K562 (cell line): ENCODE results near the gene OXSR1. TPM values are rescaled to one million over a fixed set of nuclear protein-coding genes. Genes with fewer than 3 reads are reported as not detected.
A peak's percentile ranks its signal among the peaks of the same experiment; 100 is the strongest.

Experiments
- CC2D1A ChIP-seq: fragments of 450-650 bp; IDR thresholded peaks from 2 replicates; pipeline ENCODE4 v1.6.1; 2017; ENCODE audit warnings: mild to moderate bottlenecking
- ESRRB ChIP-seq: fragments of 250-450 bp; sonication (Bioruptor Pico); IDR thresholded peaks from 2 replicates; pipeline ENCODE4 v1.5.0; 2020; ENCODE audit warnings: mild to moderate bottlenecking, moderate library complexity, borderline replicate concordance
- EWSR1 ChIP-seq: fragments of 450-650 bp; IDR thresholded peaks from 2 replicates; pipeline ENCODE4 v1.6.1; 2018; ENCODE audit warnings: borderline replicate concordance, mild to moderate bottlenecking, low read depth, moderate library complexity; ENCODE audit not compliant: partially characterized antibody
- HNRNPUL1 ChIP-seq: fragments of 200-400 bp; formaldehyde crosslinking; IDR thresholded peaks from 2 replicates; pipeline ENCODE4 v1.6.1; 2017; ENCODE audit warnings: low read length
- KAT2B ChIP-seq: IDR thresholded peaks from one replicate; pipeline ENCODE4 v1.6.1; 2012; ENCODE audit warnings: low read depth, mild to moderate bottlenecking, control low read depth, inconsistent platforms, low read length, moderate library complexity
- MCM3 ChIP-seq: fragments of 450-650 bp; IDR thresholded peaks from 2 replicates; pipeline ENCODE4 v1.6.1; 2016
- NCOA1 ChIP-seq: fragments of 450-650 bp; IDR thresholded peaks from 2 replicates; pipeline ENCODE4 v1.6.1; 2016; ENCODE audit warnings: low read depth
- NCOA2 ChIP-seq, 2 experiments: fragments of 450-650 bp; IDR thresholded peaks; 2 replicates each; pipeline ENCODE4 v1.6.1; 2018; ENCODE audit warnings: mild to moderate bottlenecking in 2 of 2, moderate library complexity in 1 of 2; ENCODE audit not compliant: partially characterized antibody in 2 of 2
- NR3C1 ChIP-seq: sonication (generic); formaldehyde crosslinking; IDR thresholded peaks from 2 replicates; pipeline ENCODE4 v1.8.1; 2022; ENCODE audit warnings: missing genetic modification reagents
- PHF8 ChIP-seq: fragments of 200-600 bp; sonication (generic); IDR thresholded peaks from 2 replicates; pipeline ENCODE4 v1.6.1; 2012; ENCODE audit warnings: mixed run types, mild to moderate bottlenecking, inconsistent platforms, low read length, moderate library complexity, borderline replicate concordance
- SFPQ ChIP-seq: fragments of 200-400 bp; formaldehyde crosslinking; IDR thresholded peaks from 2 replicates; pipeline ENCODE4 v1.6.1; 2017; ENCODE audit warnings: mild to moderate bottlenecking, low read depth, low read length, moderate library complexity
- VEZF1 ChIP-seq: fragments of 200-800 bp; sonication (Bioruptor generic); IDR thresholded peaks from 2 replicates; pipeline ENCODE4 v1.6.1; 2017; ENCODE audit warnings: missing genetic modification characterization, missing compliant biosample characterization
- ZBED1 ChIP-seq: IDR thresholded peaks from 2 replicates; pipeline ENCODE4 v1.6.1; 2014
- ZNF408 ChIP-seq: fragments of 250-450 bp; sonication (Bioruptor Pico); IDR thresholded peaks from 2 replicates; pipeline ENCODE4 v1.4.0; 2020; ENCODE audit warnings: low read depth, mild to moderate bottlenecking, moderate library complexity
- polyA plus RNA-seq, 8 experiments: library from polyadenylated mRNA; depleted of rRNA in 4 of 8; stranded (reverse) in 5 of 8; unstranded in 3 of 8; fragments of >200 nt; fragmentation: Nextera tagmentation in 2 of 8; fragmentation: Illumina TruSeq in 1 of 8; extraction: Ambion mirVana in 2 of 8; extraction: Trizol in 1 of 8; gene quantifications; 2 replicates each; pipeline versions ENCODE4 v1.2.1 to v1.2.3, GENCODE V29; 2011 to 2014; ENCODE audit warnings: inconsistent platforms in 1 of 8, missing spikeins in 1 of 8
- total RNA-seq, 7 experiments: library from RNA; depleted of rRNA in 6 of 7; stranded (reverse); fragments of >200 nt in 6 of 7; fragmentation: Illumina TruSeq in 2 of 7; extraction: Trizol in 2 of 7; gene quantifications; 2 replicates each; pipeline versions ENCODE4 v1.2.1 to v1.2.3, GENCODE V29; 2011 to 2021; ENCODE audit warnings: low replicate concordance in 1 of 7
- TF ChIP-seq, protein P1 (sequence below), 3 experiments: fragments of 200-800 bp in 1 of 3; sonication (Bioruptor generic) in 1 of 3; sonication (generic) in 1 of 3; formaldehyde crosslinking in 1 of 3; IDR thresholded peaks; 2 replicates each; pipeline versions ENCODE4 v1.6.1 to v1.8.0; 2016 to 2022; ENCODE audit warnings: mild to moderate bottlenecking in 2 of 3, missing compliant biosample characterization in 2 of 3, missing genetic modification characterization in 2 of 3, missing genetic modification reagents in 1 of 3
- TF ChIP-seq, protein P2 (sequence below): fragments of 450-650 bp; IDR thresholded peaks from one replicate; pipeline ENCODE4 v1.6.1; 2018; ENCODE audit warnings: mild to moderate bottlenecking, moderate library complexity; ENCODE audit not compliant: partially characterized antibody
- TF ChIP-seq, protein P3 (sequence below): fragments of 200-800 bp; sonication (Bioruptor generic); IDR thresholded peaks from 2 replicates; pipeline ENCODE4 v1.6.1; 2016; ENCODE audit warnings: missing genetic modification characterization, missing compliant biosample characterization

The OXSR1 gene
- total and polyA plus RNA-seq, 9 of the 15 experiments (the other 6 are each of a cell fraction or from before 2014, with no cell fraction given): 15.7 to 87.6 (median 48.7) TPM

GRCh38 chr3:38164643-38164951 is 740 bp upstream of the OXSR1 start (continued):
- TF ChIP-seq EWSR1: no peak
- no peak for TF ChIP-seq HNRNPUL1
- no peak for TF ChIP-seq NCOA2 (IDR thresholded peaks at IDR 0.05; ENCODE audit: partially characterized antibody in 2 of 2)
- no peak for TF ChIP-seq ZNF408 (CRISPR knock-in tag)
- no peak for TF ChIP-seq SFPQ
- TF ChIP-seq PHF8: peak; percentile 54; the same call in 1 of the 2 replicates
- TF ChIP-seq, protein P1, sequence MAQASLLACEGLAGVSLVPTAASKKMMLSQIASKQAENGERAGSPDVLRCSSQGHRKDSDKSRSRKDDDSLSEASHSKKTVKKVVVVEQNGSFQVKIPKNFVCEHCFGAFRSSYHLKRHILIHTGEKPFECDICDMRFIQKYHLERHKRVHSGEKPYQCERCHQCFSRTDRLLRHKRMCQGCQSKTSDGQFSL (CRISPR knock-in tag; IDR thresholded peaks at IDR 0.05): no peak
- TF ChIP-seq, protein P1 (tag; IDR thresholded peaks at IDR 0.05): no peak
- 0 out of 2 replicates have a peak, but pooled peaks have one; percentile 18 for TF ChIP-seq CC2D1A
- no peak for TF ChIP-seq VEZF1
- no peak for TF ChIP-seq ESRRB (CRISPR knock-in tag)
- 0 out of 2 replicates have a peak, but pooled peaks have one; percentile 17 for TF ChIP-seq ZBED1
- no peak for TF ChIP-seq NR3C1 (CRISPR knock-in tag)
- no peak for TF ChIP-seq MCM3
- TF ChIP-seq NCOA1: no peak
- TF ChIP-seq, protein P2, sequence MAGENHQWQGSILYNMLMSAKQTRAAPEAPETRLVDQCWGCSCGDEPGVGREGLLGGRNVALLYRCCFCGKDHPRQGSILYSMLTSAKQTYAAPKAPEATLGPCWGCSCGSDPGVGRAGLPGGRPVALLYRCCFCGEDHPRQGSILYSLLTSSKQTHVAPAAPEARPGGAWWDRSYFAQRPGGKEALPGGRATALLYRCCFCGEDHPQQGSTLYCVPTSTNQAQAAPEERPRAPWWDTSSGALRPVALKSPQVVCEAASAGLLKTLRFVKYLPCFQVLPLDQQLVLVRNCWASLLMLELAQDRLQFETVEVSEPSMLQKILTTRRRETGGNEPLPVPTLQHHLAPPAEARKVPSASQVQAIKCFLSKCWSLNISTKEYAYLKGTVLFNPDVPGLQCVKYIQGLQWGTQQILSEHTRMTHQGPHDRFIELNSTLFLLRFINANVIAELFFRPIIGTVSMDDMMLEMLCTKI: no peak
- TF ChIP-seq, protein P3, sequence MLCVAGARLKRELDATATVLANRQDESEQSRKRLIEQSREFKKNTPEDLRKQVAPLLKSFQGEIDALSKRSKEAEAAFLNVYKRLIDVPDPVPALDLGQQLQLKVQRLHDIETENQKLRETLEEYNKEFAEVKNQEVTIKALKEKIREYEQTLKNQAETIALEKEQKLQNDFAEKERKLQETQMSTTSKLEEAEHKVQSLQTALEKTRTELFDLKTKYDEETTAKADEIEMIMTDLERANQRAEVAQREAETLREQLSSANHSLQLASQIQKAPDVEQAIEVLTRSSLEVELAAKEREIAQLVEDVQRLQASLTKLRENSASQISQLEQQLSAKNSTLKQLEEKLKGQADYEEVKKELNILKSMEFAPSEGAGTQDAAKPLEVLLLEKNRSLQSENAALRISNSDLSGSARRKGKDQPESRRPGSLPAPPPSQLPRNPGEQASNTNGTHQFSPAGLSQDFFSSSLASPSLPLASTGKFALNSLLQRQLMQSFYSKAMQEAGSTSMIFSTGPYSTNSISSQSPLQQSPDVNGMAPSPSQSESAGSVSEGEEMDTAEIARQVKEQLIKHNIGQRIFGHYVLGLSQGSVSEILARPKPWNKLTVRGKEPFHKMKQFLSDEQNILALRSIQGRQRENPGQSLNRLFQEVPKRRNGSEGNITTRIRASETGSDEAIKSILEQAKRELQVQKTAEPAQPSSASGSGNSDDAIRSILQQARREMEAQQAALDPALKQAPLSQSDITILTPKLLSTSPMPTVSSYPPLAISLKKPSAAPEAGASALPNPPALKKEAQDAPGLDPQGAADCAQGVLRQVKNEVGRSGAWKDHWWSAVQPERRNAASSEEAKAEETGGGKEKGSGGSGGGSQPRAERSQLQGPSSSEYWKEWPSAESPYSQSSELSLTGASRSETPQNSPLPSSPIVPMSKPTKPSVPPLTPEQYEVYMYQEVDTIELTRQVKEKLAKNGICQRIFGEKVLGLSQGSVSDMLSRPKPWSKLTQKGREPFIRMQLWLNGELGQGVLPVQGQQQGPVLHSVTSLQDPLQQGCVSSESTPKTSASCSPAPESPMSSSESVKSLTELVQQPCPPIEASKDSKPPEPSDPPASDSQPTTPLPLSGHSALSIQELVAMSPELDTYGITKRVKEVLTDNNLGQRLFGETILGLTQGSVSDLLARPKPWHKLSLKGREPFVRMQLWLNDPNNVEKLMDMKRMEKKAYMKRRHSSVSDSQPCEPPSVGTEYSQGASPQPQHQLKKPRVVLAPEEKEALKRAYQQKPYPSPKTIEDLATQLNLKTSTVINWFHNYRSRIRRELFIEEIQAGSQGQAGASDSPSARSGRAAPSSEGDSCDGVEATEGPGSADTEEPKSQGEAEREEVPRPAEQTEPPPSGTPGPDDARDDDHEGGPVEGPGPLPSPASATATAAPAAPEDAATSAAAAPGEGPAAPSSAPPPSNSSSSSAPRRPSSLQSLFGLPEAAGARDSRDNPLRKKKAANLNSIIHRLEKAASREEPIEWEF (CRISPR knock-in tag): no peak
- TF ChIP-seq KAT2B: no peak
